Endothelial cell (in vitro differentiated cells): ENCODE data around the gene SMIM9. TPM values are rescaled to one million over a fixed set of nuclear protein-coding genes. Genes with fewer than 3 reads are reported as not detected.

Experiments
- DNase-seq: peaks from one replicate; pipeline ENCODE4 v3.0.0; 2021; ENCODE audit warnings: low spot score
- H3K27ac Mint-ChIP-seq: one replicate; pipeline ENCODE4 v1.8.0; 2021; ENCODE audit warnings: mixed read lengths, inconsistent platforms; ENCODE audit not compliant: unreplicated experiment
- H3K27me3 Mint-ChIP-seq: one replicate; pipeline ENCODE4 v1.8.0; 2021; ENCODE audit warnings: mild to moderate bottlenecking, moderate library complexity, mixed read lengths, inconsistent platforms; ENCODE audit not compliant: unreplicated experiment
- H3K36me3 Mint-ChIP-seq: one replicate; pipeline ENCODE4 v1.8.0; 2021; ENCODE audit warnings: mild to moderate bottlenecking, low read depth, mixed read lengths, inconsistent platforms; ENCODE audit not compliant: unreplicated experiment
- H3K4me1 Mint-ChIP-seq: one replicate; pipeline ENCODE4 v1.8.0; 2021; ENCODE audit warnings: mild to moderate bottlenecking, mixed read lengths, inconsistent platforms; ENCODE audit not compliant: unreplicated experiment
- H3K4me3 Mint-ChIP-seq: one replicate; pipeline ENCODE4 v1.8.0; 2021; ENCODE audit warnings: mild to moderate bottlenecking, mixed read lengths, inconsistent platforms; ENCODE audit not compliant: unreplicated experiment
- H3K9me3 Mint-ChIP-seq: one replicate; pipeline ENCODE4 v1.8.0; 2021; ENCODE audit warnings: mixed read lengths, inconsistent platforms; ENCODE audit not compliant: unreplicated experiment
- CTCF ChIP-seq: fragments of 200-600 bp; sonication (generic); IDR thresholded peaks from one replicate; pipeline ENCODE4 v1.5.0; 2021; ENCODE audit warnings: antibody characterized with exemption; ENCODE audit not compliant: unreplicated experiment
- total RNA-seq: library from RNA; stranded (reverse); fragmentation: NEBNext Ultra II Directional; extraction: Animal tissue kit (Norgen Biotek cat#: 25700); gene quantifications from one replicate; pipeline ENCODE4 v1.2.1, GENCODE V29; 2021; ENCODE audit not compliant: unreplicated experiment

The SMIM9 gene
- total RNA-seq, 1 donor from 2014 or later, result not detected

GRCh38 chrX:154802947-154803346 is 31.5 kb downstream of the SMIM9 start:
- Mint-ChIP-seq H3K4me3 (no peak overlapping the region), H3K9me3 (no peaks in the 10 kb centered on the region), H3K4me1 (peaks cover 26% of the 10 kb centered on the region), H3K27ac (no peak overlapping the region), H3K27me3 (peaks cover 4% of the 10 kb centered on the region), H3K36me3 (no peaks in the 10 kb centered on the region)
- no peak for TF ChIP-seq CTCF
- DNase-seq, result no peak

GRCh38 chrX:154800478-154801210 is 33.8 kb downstream of the SMIM9 start:
- Mint-ChIP-seq H3K9me3 (no peaks in the 10 kb centered on the region), H3K27me3 (peaks cover 4% of the 10 kb centered on the region), H3K4me1 (peaks cover 26% of the 10 kb centered on the region), H3K36me3 (no peaks in the 10 kb centered on the region), H3K4me3 (no peak overlapping the region), H3K27ac (peak overlapping the region; percentile 15)
- DNase-seq, result no peak
- no peak for TF ChIP-seq CTCF

GRCh38 chrX:154799556-154800348 is 34.7 kb downstream of the SMIM9 start:
- peak; percentile 7 for DNase-seq
- Mint-ChIP-seq H3K36me3 (no peaks in the 10 kb centered on the region), H3K27ac (peak overlapping the region; percentile 61), H3K4me1 (peaks cover 26% of the 10 kb centered on the region), H3K9me3 (no peaks in the 10 kb centered on the region), H3K27me3 (peaks cover 4% of the 10 kb centered on the region), H3K4me3 (no peak overlapping the region)
- no peak for TF ChIP-seq CTCF

DNA sequence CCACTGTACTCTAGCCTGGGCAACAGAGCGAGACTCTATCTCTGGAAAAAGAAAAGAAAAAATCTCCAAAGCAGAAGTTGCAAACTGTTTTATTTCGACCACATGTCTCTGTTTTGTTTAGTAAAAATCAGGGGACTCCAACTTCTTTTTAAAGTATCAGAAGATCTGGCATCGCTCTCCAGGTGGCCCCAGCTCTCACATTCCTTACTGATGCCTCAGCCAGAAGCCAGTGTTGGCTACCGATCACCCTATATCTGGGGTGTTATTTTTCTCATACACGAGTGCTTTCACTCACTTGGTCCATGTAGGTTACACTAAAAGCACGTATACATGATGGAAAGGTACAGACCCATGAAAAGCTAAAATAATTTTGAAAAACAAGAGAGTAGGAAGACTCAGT is 37.5 kb downstream of the SMIM9 start:
- peaks cover 22% of the 10 kb centered on the region for H3K4me1 Mint-ChIP-seq
- H3K27ac Mint-ChIP-seq, result no peak overlapping the region
- no peaks in the 10 kb centered on the region for H3K27me3 Mint-ChIP-seq
- no peak for TF ChIP-seq CTCF
- no peaks in the 10 kb centered on the region for H3K9me3 Mint-ChIP-seq
- DNase-seq, result no peak
- H3K4me3 Mint-ChIP-seq, result no peak overlapping the region
- H3K36me3 Mint-ChIP-seq, result no peaks in the 10 kb centered on the region

- no peaks in the 10 kb centered on the region for H3K27me3 Mint-ChIP-seq
- H3K9me3 Mint-ChIP-seq, result no peaks in the 10 kb centered on the region
- DNase-seq, result no peak
- no peak for TF ChIP-seq CTCF
- H3K4me1 Mint-ChIP-seq, result peaks cover 9% of the 10 kb centered on the region
- H3K4me3 Mint-ChIP-seq, result no peak overlapping the region
- H3K36me3 Mint-ChIP-seq, result no peaks in the 10 kb centered on the region
- no peak overlapping the region for H3K27ac Mint-ChIP-seq
Measured at GRCh38 chrX:154795016-154795415, 39.4 kb downstream of the SMIM9 start.
